Neuronal stem cell (in vitro differentiated cells): ENCODE data around the gene CRYBA2.

Experiments
- DNase-seq: peaks from one replicate; pipeline ENCODE4 v3.0.0-alpha.2; 2013; ENCODE audit warnings: low spot score
- H2AFZ ChIP-seq: one replicate; pipeline ENCODE4 v1.6.1; 2013; ENCODE audit warnings: mild to moderate bottlenecking, low read length, inconsistent platforms
- H2AK5ac ChIP-seq: 2 replicates; pipeline ENCODE4 v1.6.1; 2013; ENCODE audit warnings: low read depth, mild to moderate bottlenecking, inconsistent platforms, low read length, moderate library complexity, mixed read lengths
- H2BK120ac ChIP-seq: 2 replicates; pipeline ENCODE4 v1.6.1; 2013; ENCODE audit warnings: low read depth, mild to moderate bottlenecking, inconsistent platforms, low read length, moderate library complexity, mixed read lengths
- H2BK12ac ChIP-seq: one replicate; pipeline ENCODE4 v1.6.1; 2013; ENCODE audit warnings: low read length, inconsistent platforms
- H2BK15ac ChIP-seq: 2 replicates; pipeline ENCODE4 v1.6.1; 2013; ENCODE audit warnings: mild to moderate bottlenecking, low read length, inconsistent platforms, mixed read lengths
- H2BK5ac ChIP-seq: one replicate; pipeline ENCODE4 v1.6.1; 2013; ENCODE audit warnings: inconsistent platforms, mild to moderate bottlenecking, low read length, moderate library complexity
- H3K14ac ChIP-seq: one replicate; pipeline ENCODE4 v1.6.1; 2013; ENCODE audit warnings: low read length, inconsistent platforms
- H3K18ac ChIP-seq: 2 replicates; pipeline ENCODE4 v1.6.1; 2013; ENCODE audit warnings: low read length, inconsistent platforms
- H3K23ac ChIP-seq: 2 replicates; pipeline ENCODE4 v1.6.1; 2013; ENCODE audit warnings: low read depth, mild to moderate bottlenecking, mixed read lengths, low read length, inconsistent platforms; ENCODE audit not compliant: poor library complexity
- H3K27ac ChIP-seq: replicated peaks from 3 replicates; pipeline ENCODE4 v1.5.1; 2013; ENCODE audit warnings: low read length, inconsistent platforms
- H3K27me3 ChIP-seq, 3 experiments: 2 replicates each; pipeline ENCODE4 v1.6.1; 2013; ENCODE audit warnings: low read length in 3 of 3, mild to moderate bottlenecking in 2 of 3, inconsistent platforms in 1 of 3, low read depth in 1 of 3, mixed read lengths in 1 of 3, moderate library complexity in 1 of 3; ENCODE audit not compliant: control insufficient read depth in 3 of 3, insufficient read depth in 3 of 3
- H3K36me3 ChIP-seq, 2 donors: replicated peaks in 1 of 2; 2 replicates each; pipeline ENCODE4 v1.6.1; 2013; ENCODE audit warnings: low read length in 2 of 2; ENCODE audit not compliant: control insufficient read depth in 2 of 2, insufficient read depth in 2 of 2
- H3K4ac ChIP-seq: 2 replicates; pipeline ENCODE4 v1.6.1; 2013; ENCODE audit warnings: inconsistent platforms, mild to moderate bottlenecking, low read length, moderate library complexity
- H3K4me1 ChIP-seq, 2 donors: 1 replicate in 1 of 2; 2 replicates in 1 of 2; pipeline ENCODE4 v1.6.1; 2013; ENCODE audit warnings: low read length in 2 of 2, low read depth in 1 of 2; ENCODE audit not compliant: control insufficient read depth in 2 of 2, insufficient read depth in 1 of 2
- H3K4me2 ChIP-seq: one replicate; pipeline ENCODE4 v1.6.1; 2013; ENCODE audit warnings: mild to moderate bottlenecking, low read length, inconsistent platforms; ENCODE audit not compliant: insufficient read depth, poor library complexity, severe bottlenecking
- H3K4me3 ChIP-seq, 2 donors: 2 replicates each; pipeline ENCODE4 v1.5.1; 2013; ENCODE audit warnings: low read length in 2 of 2, mild to moderate bottlenecking in 2 of 2, inconsistent platforms in 1 of 2, moderate library complexity in 1 of 2
- H3K79me1 ChIP-seq: one replicate; pipeline ENCODE4 v1.6.1; 2013; ENCODE audit warnings: low read depth, mild to moderate bottlenecking, inconsistent platforms, low read length, moderate library complexity
- H3K9ac ChIP-seq: one replicate; pipeline ENCODE4 v1.6.1; 2013; ENCODE audit warnings: mild to moderate bottlenecking, low read depth, low read length, inconsistent platforms; ENCODE audit not compliant: poor library complexity
- H3K9me3 ChIP-seq, 2 donors: replicated peaks in 1 of 2; 2 replicates each; pipeline versions ENCODE3 to v1.6.1; 2013; ENCODE audit warnings: low read length in 2 of 2, mild to moderate bottlenecking in 2 of 2, inconsistent platforms in 1 of 2, low read depth in 1 of 2, mixed read lengths in 1 of 2, moderate library complexity in 1 of 2; ENCODE audit not compliant: control insufficient read depth in 2 of 2, insufficient read depth in 1 of 2
- H4K8ac ChIP-seq: one replicate; pipeline ENCODE4 v1.6.1; 2013; ENCODE audit warnings: low read depth, mild to moderate bottlenecking, inconsistent platforms, low read length, moderate library complexity
- H4K91ac ChIP-seq: one replicate; pipeline ENCODE4 v1.6.1; 2013; ENCODE audit warnings: low read length, low read depth, mild to moderate bottlenecking, inconsistent platforms; ENCODE audit not compliant: poor library complexity
- whole genome bisulfite sequencing, 2 donors: extraction: QIAGEN DNeasy Blood & Tissue Kit; methylation state at CpG; one replicate each; pipeline ENCODE4 v1.1.7; 2013; ENCODE audit warnings: missing lambda C conversion rate in 2 of 2, mixed read lengths in 1 of 2; ENCODE audit not compliant: insufficient read length in 2 of 2, insufficient replicate concordance in 1 of 2; ENCODE audit errors: extremely low coverage in 2 of 2; 5-methylcytosine and 5-hydroxymethylcytosine counted together

Gene CRYBA2

DNA sequence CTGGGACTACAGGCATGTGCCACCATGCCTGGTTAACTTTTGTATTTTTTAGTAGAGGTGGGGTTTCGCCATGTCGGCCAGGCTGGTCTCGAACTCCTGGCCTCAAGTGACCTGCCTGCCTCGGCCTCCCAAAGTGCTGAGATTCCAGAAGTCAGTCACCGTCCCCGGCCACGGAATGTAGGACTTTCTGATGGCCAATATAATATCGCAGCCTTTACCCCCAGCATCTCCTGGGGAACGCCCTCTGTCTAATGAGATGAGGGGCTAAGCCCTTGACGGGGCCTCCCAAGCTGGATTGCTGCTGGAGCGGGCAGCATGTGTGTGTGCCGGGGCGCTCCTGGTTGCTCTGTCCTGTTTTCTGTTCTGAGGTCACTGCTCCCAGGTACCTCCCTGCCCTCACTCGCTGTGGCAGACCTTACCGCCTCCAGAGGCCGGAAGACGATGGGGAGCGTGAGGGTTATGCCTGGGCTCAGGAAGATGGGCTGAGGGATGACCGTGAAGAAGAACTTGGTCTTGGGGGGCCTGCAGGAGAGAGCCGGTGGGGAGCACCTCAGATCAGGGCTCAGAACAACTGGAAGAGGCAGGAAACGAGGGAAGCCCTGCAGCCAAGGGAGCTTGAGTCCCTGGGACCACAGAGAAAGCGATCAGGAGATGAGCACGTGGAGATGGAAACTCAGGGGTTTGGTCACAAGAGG is 39.0 kb upstream of the CRYBA2 start:
- no peak overlapping the region for H2AFZ ChIP-seq
- peaks cover 2% of the 10 kb centered on the region for H3K79me1 ChIP-seq
- H3K27ac ChIP-seq, result no peak overlapping the region
- H3K27me3 ChIP-seq, result peaks cover 0 to 43% (median 0%) of the 10 kb centered on the region in 3 experiments
- no peak overlapping the region for H2AK5ac ChIP-seq
- no peak overlapping the region for H4K8ac ChIP-seq
- no peak overlapping the region for H3K18ac ChIP-seq
- DNase-seq, result no peak
- H4K91ac ChIP-seq, result no peak overlapping the region
- H2BK120ac ChIP-seq, result no peak overlapping the region
- no peak overlapping the region for H2BK5ac ChIP-seq
- H2BK15ac ChIP-seq, result no peak overlapping the region
- H3K36me3 ChIP-seq, result no peaks in the 10 kb centered on the region
- H3K4me3 ChIP-seq, result peak overlapping the region in 1 of 2 donors; percentile 20
- no peak overlapping the region for H3K9ac ChIP-seq
- H3K14ac ChIP-seq, result no peak overlapping the region
- no peak overlapping the region for H3K23ac ChIP-seq
- H3K4ac ChIP-seq, result no peak overlapping the region
- no CpG with 5 or more reads among the region's 23 CpGs for WGBS, 2 donors
- H3K4me1 ChIP-seq, result peaks cover 2 to 4% of the 10 kb centered on the region in 2 donors
- no peak overlapping the region for H3K4me2 ChIP-seq
- no peaks in the 10 kb centered on the region for H3K9me3 ChIP-seq
- H2BK12ac ChIP-seq, result no peak overlapping the region

DNA sequence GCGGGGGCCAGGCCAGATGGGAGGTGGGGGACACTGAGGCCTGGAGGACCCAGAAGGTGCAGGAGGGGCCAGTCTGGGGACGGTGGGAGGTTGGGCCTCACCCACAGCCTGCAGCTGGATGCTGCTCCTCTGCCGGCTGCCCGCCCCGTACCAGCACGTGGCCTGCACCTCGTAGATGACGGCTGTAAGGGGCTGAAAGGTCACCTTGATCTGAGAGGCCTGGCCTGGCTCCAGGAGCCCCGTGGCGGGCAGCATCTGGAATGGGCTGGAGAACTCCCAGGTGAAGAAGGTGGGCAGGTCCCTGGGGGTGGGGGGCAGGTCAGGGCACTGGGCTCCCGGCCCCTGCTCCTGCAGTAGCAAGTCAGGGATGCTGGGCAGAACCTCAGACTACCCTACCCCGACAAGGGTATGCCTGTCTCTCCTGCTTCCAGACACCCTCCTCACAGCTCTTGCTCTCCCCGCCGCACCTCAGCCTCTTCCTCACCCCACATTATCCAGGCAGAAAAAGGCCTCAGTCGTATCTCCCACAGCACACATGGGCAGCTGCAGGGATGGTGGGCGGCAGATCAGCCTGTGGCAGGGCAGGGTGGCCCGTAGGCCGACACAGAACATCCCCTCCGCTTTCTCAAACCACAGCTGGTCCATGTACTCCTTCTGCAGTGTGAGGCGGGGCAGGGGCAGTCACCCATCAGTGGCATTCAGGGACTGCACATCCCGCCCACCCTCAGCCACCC is 38.0 kb upstream of the CRYBA2 start:
- H3K79me1 ChIP-seq, result peaks cover 2% of the 10 kb centered on the region
- H2BK12ac ChIP-seq, result no peak overlapping the region
- peak overlapping the region; percentile 63 for H2AK5ac ChIP-seq
- no peak overlapping the region for H3K4me2 ChIP-seq
- no peak overlapping the region for H4K91ac ChIP-seq
- WGBS, 2 donors, result no CpG with 5 or more reads among the region's 21 CpGs
- peak overlapping the region; percentile 38 for H3K18ac ChIP-seq
- H2BK120ac ChIP-seq, result no peak overlapping the region
- H3K36me3 ChIP-seq, result no peaks in the 10 kb centered on the region
- peak overlapping the region; percentile 65 for H3K23ac ChIP-seq
- H3K14ac ChIP-seq, result no peak overlapping the region
- H2BK15ac ChIP-seq, result peak overlapping the region; percentile 26
- no peak overlapping the region for H2AFZ ChIP-seq
- H3K9ac ChIP-seq, result peak overlapping the region; percentile 44
- H3K9me3 ChIP-seq, result no peaks in the 10 kb centered on the region
- no peak overlapping the region for H3K4ac ChIP-seq
- no peak overlapping the region for H3K27ac ChIP-seq
- H3K4me3 ChIP-seq, result no peak overlapping the region
- peak overlapping the region; percentile 53 for H2BK5ac ChIP-seq
- DNase-seq, result no peak
- peaks cover 2 to 4% of the 10 kb centered on the region in 2 donors for H3K4me1 ChIP-seq
- H4K8ac ChIP-seq, result no peak overlapping the region
- H3K27me3 ChIP-seq, result peaks cover 0 to 52% (median 0%) of the 10 kb centered on the region in 3 experiments

DNA sequence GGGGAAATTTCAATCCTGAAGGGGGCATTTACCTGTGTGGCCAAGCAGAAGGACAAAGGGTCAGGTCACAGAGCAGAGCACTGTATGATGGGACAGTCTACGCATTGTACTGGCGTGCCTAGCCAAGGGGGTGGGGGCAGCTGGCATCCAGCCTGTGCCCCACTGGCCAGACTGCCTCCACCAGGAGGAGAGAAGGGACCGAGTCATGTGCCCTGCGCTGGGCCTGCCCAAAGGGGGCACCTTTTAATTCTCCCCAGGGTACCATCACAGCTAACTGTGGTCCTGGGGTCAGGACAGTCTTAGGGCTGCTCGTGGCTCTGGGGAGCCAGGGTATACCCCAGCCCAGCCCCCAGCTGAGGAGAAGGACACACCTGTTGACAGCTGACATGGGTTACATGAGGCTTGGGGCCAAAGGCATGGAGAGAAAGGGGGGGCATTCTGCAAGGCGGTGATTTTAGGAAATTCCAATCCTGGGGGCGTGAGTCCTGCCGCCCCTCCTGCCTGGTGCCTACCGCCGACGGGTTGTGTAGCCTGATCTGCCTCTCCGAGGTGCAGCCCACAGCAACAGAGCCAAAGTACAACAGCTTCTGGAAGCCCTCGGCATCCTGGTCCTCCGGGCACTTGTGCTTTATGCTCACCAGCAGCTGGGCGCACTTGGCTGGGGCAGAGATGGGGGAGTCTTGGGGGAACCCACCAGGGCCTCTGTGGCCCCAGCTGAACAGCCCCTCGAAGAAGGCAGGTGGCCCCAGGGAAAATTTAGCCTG is 37.1 kb upstream of the CRYBA2 start:
- Histone ChIP-seq H3K4ac (no peak overlapping the region), H3K27me3 (peaks cover 0 to 52% (median 0%) of the 10 kb centered on the region in 3 experiments), H3K4me2 (no peak overlapping the region), H3K4me3 (no peak overlapping the region), H4K91ac (no peak overlapping the region), H3K79me1 (peaks cover 2% of the 10 kb centered on the region), H3K4me1 (peaks cover 2 to 7% of the 10 kb centered on the region in 2 donors), H2AFZ (no peak overlapping the region), H3K9ac (no peak overlapping the region), H3K18ac (peak overlapping the region; percentile 81), H3K36me3 (no peaks in the 10 kb centered on the region), H4K8ac (no peak overlapping the region), H3K23ac (peak overlapping the region; percentile 85), H3K14ac (peak overlapping the region; percentile 75), H3K27ac (no peak overlapping the region), H2BK120ac (no peak overlapping the region), H2BK5ac (peak overlapping the region; percentile 29), H2BK12ac (peak overlapping the region; percentile 49), H2AK5ac (peak overlapping the region; percentile 75), H3K9me3 (no peaks in the 10 kb centered on the region), H2BK15ac (peak overlapping the region; percentile 38)
- WGBS, 2 donors, result no CpG with 5 or more reads among the region's 16 CpGs
- no peak for DNase-seq

DNA sequence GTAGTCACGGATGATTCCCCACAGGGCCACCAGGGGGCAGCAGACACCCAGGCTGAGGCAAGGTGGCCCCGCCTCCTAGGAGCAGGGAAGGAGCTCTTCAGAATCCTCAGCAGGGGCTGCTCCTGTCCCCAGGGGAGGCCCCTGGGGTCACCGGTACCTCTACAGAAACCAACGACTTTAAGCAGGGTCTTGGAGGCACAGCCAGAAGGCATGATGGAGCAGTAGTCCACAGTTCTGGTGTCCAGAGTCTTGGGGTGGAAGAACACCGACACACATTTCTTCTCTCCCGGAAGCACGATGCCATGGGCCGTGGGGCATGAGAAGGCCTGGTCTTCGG is 36.6 kb upstream of the CRYBA2 start:
- DNase-seq, result peak; percentile 78
- Histone ChIP-seq H3K4me1 (peaks cover 2 to 7% of the 10 kb centered on the region in 2 donors), H3K4me2 (no peak overlapping the region), H3K4ac (no peak overlapping the region), H3K27ac (no peak overlapping the region), H3K14ac (peak overlapping the region; percentile 75), H2AFZ (no peak overlapping the region), H3K9me3 (no peaks in the 10 kb centered on the region), H2BK12ac (no peak overlapping the region), H3K4me3 (no peak overlapping the region), H2BK15ac (peak overlapping the region; percentile 38), H4K91ac (no peak overlapping the region), H4K8ac (no peak overlapping the region), H2BK5ac (peak overlapping the region; percentile 29), H3K27me3 (peaks cover 0 to 53% (median 0%) of the 10 kb centered on the region in 3 experiments), H2AK5ac (peak overlapping the region; percentile 75), H3K9ac (peak overlapping the region; percentile 66), H3K79me1 (peaks cover 2% of the 10 kb centered on the region), H3K36me3 (no peaks in the 10 kb centered on the region), H3K23ac (no peak overlapping the region), H2BK120ac (no peak overlapping the region), H3K18ac (peak overlapping the region; percentile 81)
- no CpG with 5 or more reads among the region's 9 CpGs for WGBS, 2 donors
